Right hindlimb (tissue), 1 donor: ENCODE measurements around the gene RABGAP1L.
A peak's percentile ranks its signal among the peaks of the same experiment; 100 is the strongest.
"Not testable (repeated sequence)": the region's sequence is repeated elsewhere in the genome, so short reads cannot be mapped to it uniquely, and the experiment has no call there.

Experiments
- DNase-seq: peaks from one replicate; pipeline ENCODE4 v3.0.0-alpha.2; 2018

The RABGAP1L gene

DNA sequence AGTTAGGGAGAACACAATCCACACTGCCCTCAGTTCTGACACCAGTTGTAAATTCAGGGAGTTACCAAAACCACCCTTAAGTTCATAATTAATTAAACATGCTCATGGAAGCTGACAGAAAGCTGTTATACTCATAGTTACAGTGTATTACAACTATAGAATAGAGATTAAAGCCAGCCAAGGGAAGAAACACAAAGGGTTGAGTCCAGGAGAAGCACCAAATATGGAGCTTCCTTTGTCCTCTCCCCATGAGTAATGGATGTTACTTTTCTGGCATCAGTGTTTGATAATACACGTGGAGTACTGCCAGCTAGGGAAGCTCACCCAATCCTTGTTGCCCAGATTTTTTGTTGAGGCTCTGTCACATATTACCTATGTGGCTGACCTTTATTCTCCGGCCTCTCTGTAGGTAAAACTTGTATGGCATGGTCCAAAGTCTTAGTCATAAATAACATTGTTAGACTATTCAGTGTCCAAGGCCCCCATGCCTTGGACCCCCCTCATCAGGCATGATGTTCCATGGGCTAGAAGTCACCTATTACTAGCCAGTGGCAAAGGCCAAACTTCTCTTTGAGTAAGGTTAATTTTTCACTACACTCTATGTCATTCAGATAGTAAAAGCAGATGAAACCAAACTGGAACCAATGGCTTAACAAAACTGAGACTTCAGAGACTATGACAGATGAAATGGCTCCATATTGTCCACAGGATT, 464.2 kb downstream of the RABGAP1L start:
- DNase-seq = no peak

DNA sequence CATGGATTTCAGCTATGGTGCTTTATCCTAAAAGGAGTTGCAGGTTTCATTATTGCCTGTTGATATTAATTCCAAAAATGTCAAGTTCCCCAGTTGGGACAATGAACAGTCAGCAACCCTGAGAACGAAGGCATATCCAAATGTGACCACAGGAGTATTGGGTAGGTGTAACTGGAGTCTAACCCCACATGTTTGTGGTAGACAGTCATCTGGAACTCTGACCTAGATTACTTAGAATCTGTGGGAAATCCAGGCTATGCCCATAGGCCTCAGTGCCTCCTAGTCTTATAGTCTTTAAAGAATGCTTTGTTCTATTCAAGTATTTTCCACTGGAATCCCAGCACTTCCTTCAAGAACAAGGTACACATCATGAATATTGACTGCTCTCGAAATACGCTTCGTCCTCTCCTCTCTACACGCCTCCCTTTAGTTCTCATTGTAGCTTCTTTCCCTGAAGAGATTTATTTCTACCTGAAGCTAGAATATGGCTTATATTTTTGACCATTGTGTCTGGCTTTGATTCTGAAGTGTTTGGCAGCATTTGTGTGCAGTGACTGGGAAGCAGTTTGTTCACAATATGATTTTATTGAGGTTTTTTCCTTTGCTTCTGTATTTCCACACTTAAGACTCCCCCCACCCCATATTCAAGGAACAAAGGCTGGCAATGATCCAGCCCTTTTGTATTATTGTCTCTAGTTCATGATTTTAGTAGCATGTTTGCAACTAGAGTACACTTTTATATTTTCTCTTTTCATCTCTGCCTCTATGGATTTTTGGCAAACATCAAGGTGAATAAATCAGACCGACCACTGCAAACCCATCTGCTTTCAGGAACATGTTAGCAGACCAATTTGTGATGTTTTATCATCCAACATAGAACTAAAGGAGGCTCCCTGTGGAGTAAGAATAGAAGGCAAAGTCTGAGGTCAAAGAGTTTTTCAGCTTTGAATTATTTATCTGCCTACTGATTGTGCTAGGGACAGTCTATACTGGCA, 467.0 kb downstream of the RABGAP1L start:
- no peak for DNase-seq

DNA sequence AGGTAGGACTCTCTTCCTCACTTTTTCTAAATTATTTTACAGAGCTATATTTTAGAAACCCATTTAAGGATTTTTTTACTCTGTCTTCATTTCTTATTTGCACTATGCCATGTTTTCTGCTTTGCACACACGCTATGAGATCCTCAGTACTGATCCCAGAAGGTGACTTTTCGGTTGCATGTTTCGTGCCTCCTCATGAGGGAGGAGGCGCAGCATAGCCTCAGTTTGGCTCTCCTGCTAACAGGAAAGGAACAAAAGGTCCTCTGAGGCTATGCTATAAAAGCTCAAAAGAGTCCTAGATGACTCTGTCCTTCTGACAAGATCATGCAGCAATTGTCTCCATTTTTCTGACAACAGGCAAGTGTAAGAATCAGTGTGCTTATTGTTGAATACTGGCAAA, 478.2 kb downstream of the RABGAP1L start:
- no peak for DNase-seq

DNA sequence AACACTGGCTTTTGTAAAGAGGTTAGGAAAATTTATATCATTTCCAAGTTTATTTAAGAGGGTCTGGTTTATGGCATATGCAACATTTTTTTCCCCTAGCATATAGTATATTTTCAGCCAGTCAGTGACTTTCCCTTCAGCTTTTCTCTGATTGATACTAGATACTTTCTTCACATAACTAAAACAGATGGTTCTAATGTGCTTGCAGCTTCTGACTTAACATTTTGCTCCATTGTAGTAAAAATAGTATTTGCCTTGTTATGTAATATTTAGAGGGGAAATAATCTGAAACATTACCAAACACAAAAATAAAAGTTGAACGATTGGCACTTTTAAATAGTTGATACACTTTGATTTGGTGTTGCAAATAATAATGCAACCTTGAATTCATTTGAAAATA, 480.1 kb downstream of the RABGAP1L start:
- no peak for DNase-seq

DNA sequence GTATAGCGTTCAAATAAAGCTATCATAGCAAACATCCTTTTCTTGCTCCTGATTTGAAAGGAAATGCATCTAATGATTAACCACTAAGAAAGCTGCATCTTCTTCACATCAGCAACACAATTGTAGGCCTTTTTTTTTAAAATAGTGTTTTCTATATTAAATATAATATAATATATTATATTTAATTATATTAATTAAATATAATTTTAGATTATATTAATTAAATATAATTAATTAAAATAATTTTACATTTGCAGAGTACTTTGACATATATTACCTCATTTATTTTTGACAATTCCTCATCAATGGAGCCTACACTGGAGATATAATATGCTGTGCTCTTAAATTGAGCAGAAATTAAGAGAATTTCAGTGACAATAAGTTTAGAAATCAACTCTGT, 481.5 kb downstream of the RABGAP1L start:
- DNase-seq = no peak

DNA sequence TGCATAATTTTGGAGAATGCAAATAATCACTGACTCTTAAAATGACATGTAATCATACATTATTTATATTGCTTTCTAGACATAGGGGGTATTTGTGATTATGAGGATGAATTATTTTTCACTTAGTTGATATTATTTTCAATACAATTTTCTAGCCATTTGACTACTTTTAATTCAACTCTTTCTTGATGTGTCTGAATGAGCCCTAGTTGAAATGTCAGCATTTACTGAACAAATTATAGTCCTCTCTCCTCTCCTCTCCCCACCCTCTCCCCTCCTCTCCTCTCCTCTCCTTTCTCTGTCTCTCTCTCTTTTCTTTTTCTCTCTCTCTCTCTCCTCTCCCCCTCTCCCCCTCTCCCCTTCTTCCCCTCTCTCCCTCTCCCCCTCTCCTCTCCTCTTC, 483.1 kb downstream of the RABGAP1L start:
- no peak for DNase-seq

DNA sequence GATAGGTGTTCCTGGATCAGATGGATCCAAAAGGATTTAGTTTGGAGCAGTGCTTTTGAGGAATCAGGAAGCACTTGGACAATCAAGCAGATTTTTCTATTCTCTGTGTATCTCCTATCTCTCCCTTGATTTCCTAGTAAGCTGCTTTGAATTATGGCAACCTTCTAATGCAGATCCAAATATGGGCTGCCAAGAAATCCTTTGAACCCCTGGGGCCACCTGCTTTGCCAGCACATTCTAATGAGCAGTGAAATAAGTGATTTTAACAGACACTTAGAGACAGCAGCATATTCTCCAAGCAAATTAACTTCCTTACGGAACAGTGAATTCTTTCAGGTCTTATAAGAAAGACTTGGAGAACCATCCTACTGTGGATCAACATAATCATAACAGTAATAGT, 483.9 kb downstream of the RABGAP1L start:
- DNase-seq = no peak

DNA sequence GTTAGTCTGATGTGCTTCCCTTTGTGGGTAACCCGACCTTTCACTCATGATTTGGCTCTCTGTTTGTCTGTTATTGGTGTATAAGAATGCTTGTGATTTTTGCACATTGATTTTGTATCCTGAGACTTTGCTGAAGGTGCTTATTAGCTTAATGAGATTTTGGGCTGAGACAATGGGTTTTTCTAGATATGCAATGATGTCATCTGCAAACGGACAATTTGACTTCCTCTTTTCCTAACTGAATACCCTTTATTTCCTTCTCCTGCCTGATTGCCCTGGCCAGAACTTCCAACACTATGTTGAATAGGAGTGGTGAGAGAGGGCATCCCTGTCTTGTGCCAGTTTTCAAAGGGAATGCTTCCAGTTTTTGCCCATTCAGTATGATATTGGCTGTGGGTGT, 490.3 kb downstream of the RABGAP1L start:
- DNase-seq = not testable (repeated sequence)

DNA sequence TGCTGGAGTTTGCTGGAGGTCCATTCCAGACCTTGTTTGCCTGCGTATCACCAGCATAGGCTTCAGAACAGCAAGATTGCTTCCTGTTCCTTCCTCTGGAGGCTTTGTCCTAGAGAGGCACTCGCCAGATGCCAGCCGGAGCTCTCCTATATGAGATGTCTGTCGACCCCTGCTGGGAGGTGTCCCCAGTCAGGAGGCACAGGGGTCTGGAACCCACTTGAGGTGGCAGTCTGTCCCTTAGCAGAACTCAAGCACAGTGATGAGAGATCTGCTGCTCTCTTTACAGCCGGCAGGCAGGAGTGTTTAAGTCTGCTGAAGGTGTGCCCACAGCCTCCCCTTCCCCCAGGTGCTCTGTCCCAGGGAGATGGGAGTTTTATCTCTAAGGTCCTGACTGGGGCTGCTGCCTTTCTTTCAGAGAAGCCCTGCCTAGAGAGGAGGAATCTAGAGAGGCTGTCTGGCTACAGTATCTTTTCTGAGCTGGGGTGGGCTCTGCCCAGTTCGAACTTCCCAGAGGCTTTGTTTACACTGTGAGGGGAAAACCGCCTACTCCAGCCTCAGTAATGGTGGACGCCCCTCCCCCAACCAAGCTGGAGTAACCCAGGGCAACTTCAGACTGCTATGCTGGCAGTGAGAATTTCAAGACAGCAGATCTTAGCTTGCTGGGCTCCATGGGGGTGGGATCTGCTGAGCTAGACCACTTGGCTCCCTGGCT, 493.4 kb downstream of the RABGAP1L start:
- no peak for DNase-seq

DNA sequence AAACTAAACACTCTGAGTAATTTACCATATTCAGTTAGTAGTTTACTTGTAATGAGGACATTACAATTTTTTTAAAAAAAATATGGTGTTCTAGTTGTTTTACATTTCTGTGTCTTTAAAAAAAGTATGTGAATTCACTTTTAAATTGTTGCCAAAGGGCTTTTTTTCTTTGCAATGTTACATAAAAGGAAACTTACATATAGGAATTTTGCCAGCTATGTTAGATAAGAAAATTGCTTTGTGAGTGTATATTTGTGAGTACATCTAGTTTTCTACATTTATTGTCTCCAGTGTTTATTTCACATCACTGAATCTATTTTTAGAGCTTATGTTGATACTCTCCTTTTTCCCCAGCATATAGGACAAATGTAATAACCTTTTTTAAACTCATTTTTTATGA, 495.2 kb downstream of the RABGAP1L start:
- no peak for DNase-seq

DNA sequence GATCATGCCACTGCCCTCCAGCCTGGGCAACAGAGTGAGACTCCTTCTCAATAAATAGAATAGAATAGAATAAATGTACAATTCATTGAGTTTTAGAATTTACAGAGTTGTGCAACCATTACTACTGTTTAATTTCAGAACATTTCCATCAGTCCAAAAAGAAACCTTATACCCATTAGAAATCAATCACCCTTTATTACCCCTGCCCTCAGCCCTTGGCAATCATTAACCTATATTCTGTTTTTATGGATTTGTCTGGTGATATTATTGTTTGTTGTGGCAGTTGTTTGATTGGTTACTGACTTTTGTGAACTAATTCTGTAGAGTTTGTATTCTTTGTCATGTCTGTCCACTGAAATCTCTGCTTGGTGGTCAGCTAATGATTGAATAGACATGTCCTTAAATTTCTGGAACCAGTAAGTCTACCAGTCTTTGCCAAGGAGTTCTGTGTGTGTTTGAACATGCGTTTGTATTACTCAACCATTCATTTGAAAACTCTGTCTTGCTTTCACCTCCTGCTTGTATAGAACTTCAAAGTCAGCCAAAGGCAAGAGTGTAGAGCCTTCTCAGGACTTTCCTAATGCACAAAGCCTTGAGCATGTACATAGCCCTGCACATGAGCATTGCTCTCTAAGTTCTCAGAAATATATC, 497.2 kb downstream of the RABGAP1L start:
- DNase-seq = no peak

DNA sequence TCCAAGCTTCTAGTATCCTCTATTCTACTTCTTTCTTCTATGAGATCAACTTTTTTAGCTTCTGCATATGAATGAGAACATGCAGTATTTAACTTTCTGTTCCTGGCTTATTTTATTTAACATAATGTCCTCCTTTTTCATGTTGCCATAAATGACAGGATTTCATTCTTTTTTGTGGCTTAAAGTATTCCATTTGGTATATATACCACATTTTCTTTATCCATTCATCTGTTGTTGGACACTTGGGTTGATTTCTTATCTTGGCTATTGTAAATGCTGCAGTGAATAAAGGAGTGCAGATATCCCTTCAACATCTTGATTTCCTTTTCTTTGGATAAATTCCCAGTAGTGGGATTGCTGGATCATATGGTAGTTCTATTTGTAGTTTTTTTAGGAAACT, 498.1 kb downstream of the RABGAP1L start:
- no peak for DNase-seq

DNA sequence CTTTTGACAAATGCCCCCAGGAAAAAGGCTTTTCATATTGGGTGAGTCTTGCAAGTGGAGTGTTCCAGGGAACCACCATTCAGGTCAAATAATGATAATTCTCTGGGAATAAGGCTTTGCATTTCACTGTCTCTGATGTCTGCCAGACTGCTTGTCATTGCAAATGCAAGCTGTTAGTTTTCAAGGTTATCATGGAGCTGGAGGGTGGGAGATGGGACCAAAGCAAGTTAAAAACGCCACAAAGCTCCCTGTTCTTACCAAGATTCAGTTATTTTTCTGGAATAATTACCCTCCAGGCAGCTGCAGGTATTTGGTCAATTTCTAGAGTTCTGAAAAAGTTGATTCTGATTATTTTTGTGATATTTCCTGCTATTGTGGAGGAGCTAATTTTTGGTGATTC, 498.6 kb downstream of the RABGAP1L start:
- DNase-seq = no peak

DNA sequence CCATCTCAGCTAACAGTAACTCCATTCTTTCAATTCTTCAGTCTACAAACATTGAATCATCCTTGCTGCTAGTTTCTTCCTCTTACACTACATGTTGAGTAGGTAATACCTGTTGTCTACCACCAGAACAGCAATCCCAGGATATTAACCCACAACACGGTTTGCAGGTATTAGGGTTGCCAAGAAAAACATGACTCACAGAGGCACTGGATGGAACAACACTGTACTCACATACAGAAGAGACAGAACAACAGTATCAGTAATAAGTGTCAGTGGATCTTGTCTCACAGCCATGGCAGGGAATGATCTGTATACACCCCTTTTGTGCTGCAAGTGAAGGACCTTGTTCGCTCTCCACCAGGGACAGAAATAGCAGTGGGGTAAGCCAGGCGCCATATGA, 500.5 kb downstream of the RABGAP1L start:
- DNase-seq = no peak

DNA sequence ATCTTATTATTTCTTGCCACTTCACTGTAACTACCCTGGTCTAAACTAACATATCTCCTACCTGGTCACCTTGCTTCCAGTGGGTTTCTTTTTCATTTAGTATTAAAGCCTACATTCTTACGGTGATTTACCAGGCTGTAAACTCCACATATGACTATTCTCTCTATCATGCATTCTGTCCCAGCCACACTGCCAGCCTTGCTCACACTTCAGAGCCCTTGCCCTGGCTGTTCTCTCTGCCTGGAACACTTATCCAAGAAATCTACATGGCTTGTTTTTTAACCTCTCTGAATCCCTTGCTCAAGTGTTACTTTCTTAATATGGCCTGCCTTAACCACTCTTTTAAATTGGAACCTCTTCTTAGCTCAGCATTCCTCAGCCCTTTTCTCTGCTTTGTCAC, 501.2 kb downstream of the RABGAP1L start:
- DNase-seq = no peak

DNA sequence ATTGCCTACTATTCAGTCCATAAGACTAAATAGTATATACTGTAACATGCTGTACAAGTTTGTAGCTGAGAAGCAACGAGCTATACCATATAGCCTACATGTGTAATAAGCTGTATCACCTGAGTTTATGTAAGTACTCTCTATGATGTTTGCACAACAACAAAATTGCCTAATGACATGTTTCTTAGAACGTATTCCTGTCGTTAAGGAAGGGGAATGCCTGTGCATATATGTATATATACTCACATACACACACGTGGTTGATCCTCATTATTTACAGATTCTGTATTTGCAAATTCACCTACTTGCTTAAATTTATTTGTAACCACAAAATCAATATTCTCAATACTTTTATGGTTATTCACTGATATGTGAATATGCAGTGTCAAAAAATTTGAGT, 504.0 kb downstream of the RABGAP1L start:
- DNase-seq = no peak

DNA sequence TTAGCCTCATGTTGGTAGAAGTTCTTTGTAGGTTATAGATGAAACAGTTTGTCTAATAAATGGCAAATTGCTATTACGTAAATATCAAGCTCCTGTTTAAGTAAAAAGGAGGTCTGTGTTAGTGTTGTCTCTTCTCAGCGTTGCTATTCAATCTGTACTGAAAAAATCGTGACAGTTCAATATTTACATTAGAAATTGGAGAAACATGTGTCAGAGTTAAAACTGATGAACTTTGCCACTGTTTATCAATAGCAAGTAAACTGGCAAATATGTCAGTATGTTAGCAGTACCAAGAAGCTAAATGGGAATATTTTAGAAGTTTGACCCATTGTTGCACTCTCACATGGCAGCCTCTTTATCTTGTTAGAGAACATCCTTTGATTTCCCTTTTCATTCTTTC, 506.9 kb downstream of the RABGAP1L start:
- DNase-seq = no peak

DNA sequence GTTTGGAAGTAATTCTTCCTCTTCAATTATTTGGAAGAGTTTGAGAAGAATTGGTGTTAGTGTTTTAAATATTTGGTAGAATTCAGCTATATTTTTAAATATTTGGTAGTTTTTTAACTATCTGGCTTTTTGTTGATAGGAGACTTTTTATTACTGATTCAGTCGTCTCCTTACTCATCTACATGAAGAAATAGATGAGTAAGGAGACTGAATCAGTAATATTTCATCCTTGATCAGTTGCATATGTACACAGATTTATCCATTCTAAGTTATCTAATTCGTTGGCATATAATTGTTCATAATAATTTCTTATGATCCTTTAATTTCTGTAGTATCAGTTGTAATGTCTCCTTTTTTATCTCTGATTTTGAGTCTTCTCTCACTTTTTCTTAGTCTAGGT, 512.5 kb downstream of the RABGAP1L start:
- DNase-seq = no peak

DNA sequence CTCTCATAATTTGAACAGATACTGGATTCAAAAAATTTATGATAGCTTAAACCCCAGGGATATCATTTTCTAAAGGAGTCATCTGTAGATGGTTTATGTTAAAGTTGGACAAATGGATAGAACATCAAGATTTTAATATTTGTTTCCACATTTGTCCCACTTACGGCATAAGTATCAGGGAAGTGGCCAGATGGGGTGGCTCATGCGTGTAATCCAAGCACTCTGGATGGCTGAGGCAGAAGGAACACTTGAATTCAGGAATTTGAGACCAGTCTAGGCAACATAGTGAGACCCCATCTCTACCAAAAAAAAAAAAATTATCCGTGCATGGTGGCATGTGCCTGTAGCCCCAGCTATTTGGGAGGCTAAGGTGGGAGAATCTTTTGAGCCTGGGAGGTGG, 517.5 kb downstream of the RABGAP1L start:
- no peak for DNase-seq

DNA sequence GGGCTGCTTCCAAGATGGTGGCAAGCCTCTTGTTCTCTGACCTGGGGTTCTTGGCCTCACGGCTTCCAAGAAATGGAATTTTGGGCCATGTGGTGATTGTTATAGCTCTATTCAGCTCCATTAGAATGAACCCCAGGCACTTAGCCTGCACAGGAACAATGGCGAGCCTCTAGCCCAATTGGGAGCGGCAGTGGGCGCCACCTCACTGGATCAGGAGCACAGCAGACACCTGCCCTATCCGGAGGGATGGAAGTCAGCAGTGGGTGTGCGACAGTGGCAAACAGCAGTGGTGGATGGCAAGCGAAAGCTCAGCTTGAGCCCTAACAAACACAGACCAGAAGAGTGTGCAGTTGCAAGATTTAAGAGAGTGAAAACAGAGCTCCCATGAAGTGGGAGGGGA, 519.3 kb downstream of the RABGAP1L start:
- DNase-seq = no peak

DNA sequence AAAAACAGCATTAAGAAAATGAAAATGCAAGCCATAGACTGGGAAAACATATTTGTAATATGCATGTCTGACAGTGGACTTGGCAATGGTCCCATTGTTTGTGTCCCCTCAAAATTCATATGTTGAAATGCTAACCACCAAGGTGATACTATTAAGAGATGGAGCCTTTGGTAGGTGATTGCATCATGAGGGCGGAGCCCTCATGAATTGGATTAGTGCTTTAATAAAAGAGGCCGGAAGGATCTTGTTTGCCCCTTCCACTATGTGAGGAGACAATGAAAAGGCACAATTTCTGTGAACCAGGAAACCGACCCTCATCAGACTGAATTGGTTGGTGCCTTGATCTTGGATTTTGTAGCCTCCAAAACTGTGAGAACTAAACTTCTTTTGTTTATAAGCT, 520.8 kb downstream of the RABGAP1L start:
- no peak for DNase-seq

DNA sequence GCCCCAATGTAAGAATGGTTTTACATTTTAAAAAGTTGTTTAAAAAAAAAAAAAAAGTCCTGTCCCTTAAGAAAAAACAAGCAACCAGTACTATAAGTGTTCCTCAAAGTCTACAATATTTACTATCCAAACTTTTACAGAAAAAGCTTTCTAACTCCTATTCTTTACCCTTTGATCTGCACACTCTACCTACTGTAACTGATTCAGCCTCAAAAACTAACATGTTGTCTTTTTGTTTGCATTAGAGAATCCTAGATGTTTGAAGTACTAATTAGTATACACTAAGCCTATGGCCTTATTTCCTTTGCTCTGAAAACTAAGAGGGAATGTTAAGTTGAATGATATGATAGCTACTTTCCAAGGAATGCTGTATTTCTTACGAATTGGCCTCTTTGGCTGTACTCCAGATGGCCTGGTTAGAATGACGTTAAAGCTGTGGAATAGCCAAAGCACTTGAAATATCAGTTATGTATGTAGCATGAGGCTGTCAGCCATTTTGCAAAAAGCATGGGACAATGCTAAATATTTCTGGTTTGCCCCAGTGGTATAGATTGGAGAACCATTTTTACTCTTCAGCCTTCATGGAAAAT, 523.2 kb downstream of the RABGAP1L start:
- peak; percentile 20 for DNase-seq

DNA sequence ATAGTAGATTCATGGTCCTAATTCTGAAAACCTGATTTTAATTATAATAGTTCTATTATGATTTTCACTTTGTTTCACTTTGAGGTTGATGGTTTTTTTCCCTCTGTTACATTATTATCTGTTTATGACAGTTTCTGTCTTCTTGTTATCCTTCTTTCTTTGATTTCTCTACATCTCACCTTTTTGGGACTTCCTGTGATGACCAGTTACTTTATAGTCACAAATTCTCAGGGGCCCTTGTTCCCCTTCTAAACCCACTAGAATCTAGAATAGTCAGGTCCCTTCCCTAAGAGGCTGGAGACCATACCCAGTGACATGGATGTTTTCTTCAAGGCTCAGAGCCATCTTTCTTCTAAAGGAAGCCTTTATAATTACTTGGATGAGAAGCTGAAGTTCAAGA, 526.9 kb downstream of the RABGAP1L start:
- no peak for DNase-seq
